Measurements from ENCODE around the gene COLEC11. TPM values are rescaled to one million over a fixed set of nuclear protein-coding genes. Genes with fewer than 3 reads are reported as not detected.

COLEC11 gene
- total and polyA plus RNA-seq, 2 donors (not counting 1 experiment from before 2014, with no cell fraction given) = not detected

GRCh38 chr2:3587432-3587831 is 7.5 kb upstream of the COLEC11 start:
- intact Hi-C loops (cut with micrococcal nuclease) = no loop called here
- TF ChIP-seq CTCF (IDR thresholded peaks at IDR 0.05) (no peak), EZH2 (IDR thresholded peaks at IDR 0.05; ENCODE audit: borderline replicate concordance, insufficient read depth, low read depth, low read length, poor library complexity, severe bottlenecking) (no peak)
- Histone ChIP-seq H3K27ac (ENCODE audit: low read length in 2 of 2) (no peak overlapping the region), H3K4me1 (ENCODE audit: control insufficient read depth in 2 of 2, insufficient read depth in 2 of 2, low read length in 2 of 2) (no peaks in the 10 kb centered on the region), H3K79me2 (ENCODE audit: control insufficient read depth, insufficient read depth, low read length) (no peaks in the 10 kb centered on the region), H3K9ac (ENCODE audit: low read length) (no peak overlapping the region), H3K9me3 (ENCODE audit: control extremely low read depth in 1 of 3, control insufficient read depth in 2 of 3, insufficient read depth in 1 of 3, low read length in 2 of 3) (no peaks in the 10 kb centered on the region), H3K36me3 (replicated peaks in 1 of 2; ENCODE audit: control extremely low read depth in 1 of 2, control insufficient read depth in 1 of 2, extremely low read depth in 1 of 2, insufficient read depth in 2 of 2, low read length in 1 of 2) (peaks cover 4 to 14% of the 10 kb centered on the region in 2 experiments), H3K4me2 (replicated peaks; ENCODE audit: low read depth, low read length, poor library complexity, severe bottlenecking) (no peak overlapping the region), H3K4me3 (ENCODE audit: control extremely low read depth in 1 of 5, extremely low read depth in 1 of 5, insufficient read depth in 1 of 5, low read depth in 2 of 5, low read length in 4 of 5) (no peak overlapping the region), H4K20me1 (ENCODE audit: control insufficient read depth, insufficient read depth, low read length, poor library complexity, severe bottlenecking) (no peaks in the 10 kb centered on the region), H2AFZ (ENCODE audit: insufficient read depth, low read depth, low read length, poor library complexity, severe bottlenecking) (no peak overlapping the region), H3K27me3 (replicated peaks in 1 of 4; ENCODE audit: control extremely low read depth in 1 of 4, control insufficient read depth in 3 of 4, insufficient read depth in 4 of 4, low read length in 3 of 4) (no peaks in the 10 kb centered on the region)
- Mint-ChIP-seq H3K27me3 (no peaks in the 10 kb centered on the region), H3K4me1 (no peaks in the 10 kb centered on the region), H3K27ac (no peak overlapping the region), H3K4me3 (no peak overlapping the region), H3K9me3 (ENCODE audit: insufficient read depth) (no peaks in the 10 kb centered on the region)
- no CpG with 5 or more reads among the region's 6 CpGs for WGBS (ENCODE audit: insufficient coverage)
- ATAC-seq (ENCODE audit: low read depth) = no peak
- ChIA-PET CTCF (no interaction called here), POLR2A (no interaction called here)
- DNase-seq = no peak

DNA sequence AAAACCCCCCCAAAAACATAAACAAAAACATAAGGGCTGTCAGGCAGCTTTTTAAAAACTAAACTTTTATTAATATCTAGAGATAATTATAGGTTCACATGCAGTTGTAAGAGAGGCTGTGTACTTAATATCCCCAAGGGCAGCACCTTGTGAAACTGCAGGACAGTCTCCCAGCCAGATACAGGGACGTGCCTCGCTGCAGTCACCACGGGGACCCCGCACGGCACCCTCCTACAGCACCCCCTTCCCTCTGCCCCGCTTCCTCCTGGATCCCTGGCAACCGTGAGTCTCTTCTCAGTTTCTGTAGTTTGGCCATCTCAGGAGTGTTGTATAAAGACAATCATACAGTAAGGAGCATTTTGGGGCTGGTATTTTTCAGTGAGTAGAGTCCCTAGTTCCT is 6.8 kb upstream of the COLEC11 start:
- DNase-seq = no peak
- Histone ChIP-seq H3K9ac (ENCODE audit: low read length) (no peak overlapping the region), H3K27ac (ENCODE audit: low read length in 2 of 2) (no peak overlapping the region), H3K4me1 (ENCODE audit: control insufficient read depth in 2 of 2, insufficient read depth in 2 of 2, low read length in 2 of 2) (no peaks in the 10 kb centered on the region), H2AFZ (ENCODE audit: insufficient read depth, low read depth, low read length, poor library complexity, severe bottlenecking) (no peak overlapping the region), H4K20me1 (ENCODE audit: control insufficient read depth, insufficient read depth, low read length, poor library complexity, severe bottlenecking) (no peaks in the 10 kb centered on the region), H3K36me3 (replicated peaks in 1 of 2; ENCODE audit: control extremely low read depth in 1 of 2, control insufficient read depth in 1 of 2, extremely low read depth in 1 of 2, insufficient read depth in 2 of 2, low read length in 1 of 2) (peaks cover 4 to 14% of the 10 kb centered on the region in 2 experiments), H3K9me3 (ENCODE audit: control extremely low read depth in 1 of 3, control insufficient read depth in 2 of 3, insufficient read depth in 1 of 3, low read length in 2 of 3) (no peaks in the 10 kb centered on the region), H3K4me2 (replicated peaks; ENCODE audit: low read depth, low read length, poor library complexity, severe bottlenecking) (no peak overlapping the region), H3K27me3 (replicated peaks in 1 of 4; ENCODE audit: control extremely low read depth in 1 of 4, control insufficient read depth in 3 of 4, insufficient read depth in 4 of 4, low read length in 3 of 4) (no peaks in the 10 kb centered on the region), H3K4me3 (ENCODE audit: control extremely low read depth in 1 of 5, extremely low read depth in 1 of 5, insufficient read depth in 1 of 5, low read depth in 2 of 5, low read length in 4 of 5) (no peak overlapping the region), H3K79me2 (ENCODE audit: control insufficient read depth, insufficient read depth, low read length) (no peaks in the 10 kb centered on the region)
- Mint-ChIP-seq H3K9me3 (ENCODE audit: insufficient read depth) (no peaks in the 10 kb centered on the region), H3K27ac (no peak overlapping the region), H3K4me3 (no peak overlapping the region), H3K4me1 (no peaks in the 10 kb centered on the region), H3K27me3 (no peaks in the 10 kb centered on the region)
- ChIA-PET POLR2A (no interaction called here), CTCF (no interaction called here)
- 92% methylated on average over 2 of the region's 7 CpGs for WGBS (ENCODE audit: insufficient coverage)
- no peak for ATAC-seq (ENCODE audit: low read depth)
- TF ChIP-seq EZH2 (IDR thresholded peaks at IDR 0.05; ENCODE audit: borderline replicate concordance, insufficient read depth, low read depth, low read length, poor library complexity, severe bottlenecking) = no peak
- intact Hi-C loops (cut with micrococcal nuclease) = no loop called here

Data from B cell (primary cell).